Hematopoietic multipotent progenitor cell (in vitro differentiated cells): ENCODE data around the gene RAPGEF4. TPM values are rescaled to one million over a fixed set of nuclear protein-coding genes. Genes with fewer than 3 reads are reported as not detected.
A peak's percentile ranks its signal among the peaks of the same experiment; 100 is the strongest.

Experiments used
- DNase-seq, 3 donors: peaks; one replicate each; pipeline ENCODE4 v3.0.0-alpha.2; 2011 to 2015; ENCODE audit warnings: low read depth in 2 of 3, low spot score in 2 of 3
- total RNA-seq: library from RNA; depleted of rRNA; stranded (reverse); fragments of >200 nt; gene quantifications from one replicate; pipeline ENCODE4 v1.2.3, GENCODE V29; 2012

Gene RAPGEF4
- under 0.01 TPM for total RNA-seq

GRCh38 chr2:172735582-172736423 lies at the start of gene RAPGEF4:
Gene RAPGEF4 (plus strand): TSS chr2:172735845. CDS start chr2:172735984, 139 bp downstream.
- DNase-seq: no peak

GRCh38 chr2:172693037-172693436 lies 42.6 kb upstream of the RAPGEF4 start:
- peak in 2 of 3 donors; percentile 44 to 51 for DNase-seq

- no peak for DNase-seq
Observed at GRCh38 chr2:172693529-172694455, 41.9 kb upstream of the RAPGEF4 start.

GRCh38 chr2:172697296-172697695 lies 38.3 kb upstream of the RAPGEF4 start:
- no peak for DNase-seq

- peak in 2 of 3 donors; percentile 42 to 58 for DNase-seq
Observed at GRCh38 chr2:172698041-172698863, 37.4 kb upstream of the RAPGEF4 start.

GRCh38 chr2:172701250-172701649 lies 34.4 kb upstream of the RAPGEF4 start:
- DNase-seq: no peak

- no peak for DNase-seq
Observed at GRCh38 chr2:172702451-172702850, 33.2 kb upstream of the RAPGEF4 start.

GRCh38 chr2:172704072-172704936 lies 31.3 kb upstream of the RAPGEF4 start:
- no peak for DNase-seq

GRCh38 chr2:172705352-172705751 lies 30.3 kb upstream of the RAPGEF4 start:
- DNase-seq: no peak

GRCh38 chr2:172708247-172708646 lies 27.4 kb upstream of the RAPGEF4 start:
- DNase-seq: no peak

- DNase-seq: no peak
Observed at GRCh38 chr2:172709566-172710291, 25.9 kb upstream of the RAPGEF4 start.

GRCh38 chr2:172710584-172711047 lies 25.0 kb upstream of the RAPGEF4 start:
- DNase-seq: peak in 1 of 3 donors; percentile 57

- DNase-seq: no peak
Observed at GRCh38 chr2:172711110-172711509, 24.5 kb upstream of the RAPGEF4 start.

- no peak for DNase-seq
Observed at GRCh38 chr2:172712251-172712650, 23.4 kb upstream of the RAPGEF4 start.

GRCh38 chr2:172713365-172713875 lies 22.2 kb upstream of the RAPGEF4 start:
- DNase-seq: no peak

- DNase-seq: no peak
Observed at GRCh38 chr2:172722481-172722880, 13.2 kb upstream of the RAPGEF4 start.

GRCh38 chr2:172723286-172723685 lies 12.4 kb upstream of the RAPGEF4 start:
- DNase-seq: peak in 1 of 3 donors; percentile 39

GRCh38 chr2:172724724-172725123 lies 10.9 kb upstream of the RAPGEF4 start:
- DNase-seq: no peak

GRCh38 chr2:172725284-172725683 lies 10.4 kb upstream of the RAPGEF4 start:
- DNase-seq: no peak
